LHCN-M2 (cell line): ENCODE measurements around the gene MDP1. TPM values are rescaled to one million over a fixed set of nuclear protein-coding genes. Genes with fewer than 3 reads are reported as not detected.
"Not testable (repeated sequence)": the region's sequence is repeated elsewhere in the genome, so short reads cannot be mapped to it uniquely, and the experiment has no call there.

Experiments
- DNase-seq: peaks from one replicate; pipeline ENCODE4 v3.0.0-alpha.2; 2012; ENCODE audit warnings: low read depth
- total RNA-seq: library from RNA; depleted of rRNA; stranded (reverse); fragments of >200 nt; gene quantifications from 2 replicates; pipeline ENCODE4 v1.2.3, GENCODE V29; 2014

Gene MDP1
- total RNA-seq, 1 experiment from 2014 or later = 16.6 TPM

GRCh38 chr14:24202538-24202937, 13.3 kb downstream of the MDP1 start:
- DNase-seq = not testable (repeated sequence)

GRCh38 chr14:24198814-24199524, 16.9 kb downstream of the MDP1 start:
- DNase-seq = no peak

- DNase-seq = no peak
Measured at GRCh38 chr14:24197056-24197450, 18.8 kb downstream of the MDP1 start.

- peak; percentile 20 for DNase-seq
Measured at GRCh38 chr14:24196071-24197055, 19.5 kb downstream of the MDP1 start.

GRCh38 chr14:24195186-24196070, 20.4 kb downstream of the MDP1 start, which contains the start of gene TM9SF1:
Gene TM9SF1, minus strand, starts transcription at chr14:24195441. Its CDS starts 422 bp downstream, at chr14:24195019.
- DNase-seq = peak; percentile 84

GRCh38 chr14:24194873-24195185, 21.0 kb downstream of the MDP1 start:
- DNase-seq = no peak

- no peak for DNase-seq
Measured at GRCh38 chr14:24194186-24194872, 21.5 kb downstream of the MDP1 start.

- no peak for DNase-seq
Measured at GRCh38 chr14:24192933-24193332, 22.9 kb downstream of the MDP1 start.

GRCh38 chr14:24190416-24190815, 25.4 kb downstream of the MDP1 start:
- no peak for DNase-seq

GRCh38 chr14:24189460-24189859, 26.4 kb downstream of the MDP1 start:
- DNase-seq = no peak

GRCh38 chr14:24189059-24189375, 26.8 kb downstream of the MDP1 start:
- DNase-seq = no peak

- peak; percentile 96 for DNase-seq
Measured at GRCh38 chr14:24188251-24189058, 27.4 kb downstream of the MDP1 start, which contains the start of gene IPO4. Gene IPO4, minus strand, starts transcription at chr14:24188816. Its CDS starts 29 bp downstream, at chr14:24188787.

GRCh38 chr14:24187539-24187915, 28.3 kb downstream of the MDP1 start:
- DNase-seq = no peak

GRCh38 chr14:24186831-24187538, 28.9 kb downstream of the MDP1 start:
- DNase-seq = no peak

- no peak for DNase-seq
Measured at GRCh38 chr14:24185741-24186140, 30.1 kb downstream of the MDP1 start.

GRCh38 chr14:24185026-24185425, 30.8 kb downstream of the MDP1 start:
- no peak for DNase-seq

GRCh38 chr14:24184104-24184970, 31.5 kb downstream of the MDP1 start:
- DNase-seq = no peak

- no peak for DNase-seq
Measured at GRCh38 chr14:24183014-24183481, 32.8 kb downstream of the MDP1 start.
